Suprapubic skin (tissue), 4 donors: ENCODE results near the gene ACACB.

Experiments
- CTCF ChIP-seq, 2 donors: fragments of 200-600 bp in 1 of 2; fragments of 450-650 bp in 1 of 2; sonication (generic) in 1 of 2; IDR thresholded peaks; one replicate each; pipeline ENCODE4 v1.5.1; 2016 to 2019; ENCODE audit warnings: antibody characterized with exemption in 2 of 2, mild to moderate bottlenecking in 1 of 2, moderate library complexity in 1 of 2
- EP300 ChIP-seq: sonication (generic); formaldehyde crosslinking; IDR thresholded peaks from one replicate; pipeline ENCODE4 v1.6.1; 2017; ENCODE audit warnings: antibody characterized with exemption
- POLR2A ChIP-seq, 2 donors: fragments of 450-650 bp; IDR thresholded peaks; one replicate each; pipeline ENCODE4 v1.6.1; 2017; ENCODE audit warnings: antibody characterized with exemption in 2 of 2, mild to moderate bottlenecking in 2 of 2, moderate library complexity in 2 of 2
- POLR2AphosphoS5 ChIP-seq, 3 donors: sonication (generic); formaldehyde crosslinking; IDR thresholded peaks; one replicate each; pipeline ENCODE4 v1.6.1; 2017; ENCODE audit warnings: antibody characterized with exemption in 3 of 3

- TF ChIP-seq CTCF (IDR thresholded peaks at IDR 0.05) = no peak
- no peak for TF ChIP-seq POLR2AphosphoS5 (IDR thresholded peaks at IDR 0.05)
- TF ChIP-seq POLR2A (IDR thresholded peaks at IDR 0.05) = no peak
- TF ChIP-seq EP300 = no peak
These were observed 29.1 kb upstream of the ACACB start for GRCh38 chr12:109087250-109087649.
